OCI-LY3 (cell line): ENCODE data around the gene PHF14.

Source experiments
- EZH2phosphoT487 ChIP-seq: fragments of 200-600 bp; shearing (Covaris generic); IDR thresholded peaks from 2 replicates; pipeline ENCODE4 v1.6.1; 2018; ENCODE audit warnings: antibody characterized with exemption, mixed run types, low read depth
- TF ChIP-seq, protein P1 (sequence below): fragments of 200-600, 300-600 bp; sonication (generic); IDR thresholded peaks from 2 replicates; pipeline ENCODE4 v1.5.1; 2014; ENCODE audit warnings: antibody characterized with exemption, low read length, low read depth

- TF ChIP-seq, protein P1, sequence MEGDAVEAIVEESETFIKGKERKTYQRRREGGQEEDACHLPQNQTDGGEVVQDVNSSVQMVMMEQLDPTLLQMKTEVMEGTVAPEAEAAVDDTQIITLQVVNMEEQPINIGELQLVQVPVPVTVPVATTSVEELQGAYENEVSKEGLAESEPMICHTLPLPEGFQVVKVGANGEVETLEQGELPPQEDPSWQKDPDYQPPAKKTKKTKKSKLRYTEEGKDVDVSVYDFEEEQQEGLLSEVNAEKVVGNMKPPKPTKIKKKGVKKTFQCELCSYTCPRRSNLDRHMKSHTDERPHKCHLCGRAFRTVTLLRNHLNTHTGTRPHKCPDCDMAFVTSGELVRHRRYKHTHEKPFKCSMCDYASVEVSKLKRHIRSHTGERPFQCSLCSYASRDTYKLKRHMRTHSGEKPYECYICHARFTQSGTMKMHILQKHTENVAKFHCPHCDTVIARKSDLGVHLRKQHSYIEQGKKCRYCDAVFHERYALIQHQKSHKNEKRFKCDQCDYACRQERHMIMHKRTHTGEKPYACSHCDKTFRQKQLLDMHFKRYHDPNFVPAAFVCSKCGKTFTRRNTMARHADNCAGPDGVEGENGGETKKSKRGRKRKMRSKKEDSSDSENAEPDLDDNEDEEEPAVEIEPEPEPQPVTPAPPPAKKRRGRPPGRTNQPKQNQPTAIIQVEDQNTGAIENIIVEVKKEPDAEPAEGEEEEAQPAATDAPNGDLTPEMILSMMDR = no peak
- no peak for TF ChIP-seq EZH2phosphoT487
Measured at GRCh38 chr7:11155883-11156282, 182.2 kb downstream of the PHF14 start.
